GM21737 (cell line): Measurements from ENCODE around the gene NDOR1.
"Not testable (repeated sequence)": the region's sequence is repeated elsewhere in the genome, so short reads cannot be mapped to it uniquely, and the experiment has no call there.

Experiments
- ATAC-seq: cut with Tn5 transposase; IDR thresholded peaks from one replicate; pipeline ENCODE4 v1.9.1; 2021; ENCODE audit warnings: mild to moderate bottlenecking, moderate library complexity; ENCODE audit not compliant: unreplicated experiment

NDOR1 gene

GRCh38 chr9:137241490-137242268, 36.2 kb downstream of the NDOR1 start:
- no peak for ATAC-seq

- ATAC-seq, result no peak
These were observed 37.0 kb downstream of the NDOR1 start for GRCh38 chr9:137242269-137243203.

GRCh38 chr9:137243266-137243625, 37.7 kb downstream of the NDOR1 start:
- not testable (repeated sequence) for ATAC-seq

GRCh38 chr9:137243626-137244485, 38.4 kb downstream of the NDOR1 start:
- no peak for ATAC-seq

- no peak for ATAC-seq
These were observed 39.3 kb downstream of the NDOR1 start for GRCh38 chr9:137244486-137245449.

GRCh38 chr9:137245450-137246421, 40.2 kb downstream of the NDOR1 start:
- ATAC-seq, result no peak

- no peak for ATAC-seq
These were observed 41.8 kb downstream of the NDOR1 start for GRCh38 chr9:137247135-137247915.

- ATAC-seq, result no peak
These were observed 42.3 kb downstream of the NDOR1 start for GRCh38 chr9:137247916-137248175.

GRCh38 chr9:137250329-137251193, 45.1 kb downstream of the NDOR1 start:
- no peak for ATAC-seq

GRCh38 chr9:137251194-137251461, 45.6 kb downstream of the NDOR1 start, which contains the start of gene STPG3:
TSS of gene STPG3 (plus strand) at chr9:137251286. CDS start at chr9:137251287, 1 bp downstream.
- no peak for ATAC-seq

GRCh38 chr9:137251490-137252268, 46.2 kb downstream of the NDOR1 start:
- ATAC-seq, result no peak

- ATAC-seq, result no peak
These were observed 47.3 kb downstream of the NDOR1 start for GRCh38 chr9:137252555-137253506.

- ATAC-seq, result no peak
These were observed 48.5 kb downstream of the NDOR1 start for GRCh38 chr9:137253717-137254623.

- peak; percentile 69 for ATAC-seq
These were observed 49.3 kb downstream of the NDOR1 start, which contains the start of gene NELFB for GRCh38 chr9:137254624-137255447. TSS of gene NELFB (plus strand) at chr9:137255327.
